Measurements from ENCODE around the gene PGF.
"Not testable (repeated sequence)": the region's sequence is repeated elsewhere in the genome, so short reads cannot be mapped to it uniquely, and the experiment has no call there.

Gene PGF

GRCh38 chr14:74941676-74942097 is 13.7 kb downstream of the PGF start:
- DNase-seq (ENCODE audit: low spot score): peak; percentile 62

DNA sequence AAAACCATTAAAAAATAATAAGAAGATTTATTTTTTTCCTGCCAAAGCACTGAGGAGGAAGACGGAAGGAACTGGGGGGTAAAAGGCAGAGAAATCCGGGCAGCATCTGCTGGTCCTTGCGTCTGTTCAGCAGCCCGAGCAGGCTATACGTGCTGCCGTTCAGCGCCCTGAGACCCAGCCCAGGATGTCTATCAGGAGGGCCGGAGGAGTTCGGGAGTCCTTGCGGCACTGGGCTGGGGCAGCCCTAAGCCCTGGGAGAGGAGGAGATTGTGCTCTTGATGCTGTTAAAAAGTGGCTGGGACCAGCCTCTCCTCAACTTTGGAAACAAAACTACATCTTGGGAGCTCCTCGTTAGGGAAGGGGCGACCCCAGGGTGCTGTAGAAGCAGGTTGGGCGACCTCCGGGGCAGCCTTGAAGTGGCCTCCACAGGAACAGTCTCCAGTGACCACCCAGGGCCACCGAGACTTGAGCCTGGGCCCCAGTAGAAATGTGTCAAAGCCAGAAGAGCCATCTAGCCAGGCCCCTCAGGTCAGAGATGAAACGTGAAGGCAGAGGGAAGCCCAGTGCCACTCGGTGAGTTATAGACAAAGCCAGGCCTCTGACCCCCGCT is 14.3 kb downstream of the PGF start:
- no peak for DNase-seq (ENCODE audit: low spot score)

DNA sequence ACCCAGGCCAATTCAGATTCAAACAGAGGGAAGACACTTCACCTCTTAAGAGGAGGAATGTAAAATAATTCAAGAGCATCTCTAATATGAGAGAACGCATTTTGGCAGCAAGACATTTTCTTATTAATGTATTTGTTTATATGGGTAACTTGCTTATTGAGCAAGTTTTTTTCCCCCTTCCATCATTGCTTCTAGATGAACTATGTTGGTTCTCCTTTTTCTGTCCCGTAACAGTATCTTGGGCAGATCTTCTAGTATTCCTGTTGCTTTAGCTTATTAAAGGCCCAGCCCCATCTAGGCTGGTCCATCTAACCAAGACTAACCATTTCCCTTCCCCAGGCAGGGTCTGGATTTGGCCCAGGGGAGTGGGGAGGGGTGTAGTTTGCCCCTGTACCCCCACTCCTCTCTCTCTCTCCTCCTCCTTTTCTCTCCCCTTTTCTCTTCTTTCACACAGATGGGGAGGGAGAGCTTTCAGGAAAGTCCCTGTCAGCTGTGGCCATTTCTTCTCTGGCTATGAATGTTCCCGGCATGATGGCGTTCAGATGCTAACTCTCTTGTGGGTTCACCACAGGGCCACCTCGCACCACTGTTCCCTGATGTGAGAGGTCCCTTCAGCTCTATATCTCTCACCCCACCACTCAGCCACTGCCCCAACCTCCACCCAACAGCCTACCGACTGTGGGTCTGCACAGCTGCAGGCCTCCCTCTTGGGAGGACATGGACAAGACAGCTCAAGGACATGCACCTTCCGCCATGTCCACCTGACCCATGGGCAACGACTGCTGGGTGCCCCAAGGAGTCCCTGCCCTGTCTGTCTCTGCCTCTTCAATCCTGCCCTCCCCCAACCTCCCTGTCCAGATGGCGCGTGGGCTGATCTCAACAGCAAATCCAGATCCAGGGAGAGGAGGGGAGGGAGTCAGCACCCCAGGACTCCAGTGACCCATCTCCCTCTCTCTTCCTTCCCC is 16.6 kb downstream of the PGF start:
- no peak for DNase-seq (ENCODE audit: low spot score)

GRCh38 chr14:74937171-74937570 is 18.2 kb downstream of the PGF start:
- no peak for DNase-seq (ENCODE audit: low spot score)

GRCh38 chr14:74936731-74937130 is 18.7 kb downstream of the PGF start:
- no peak for DNase-seq (ENCODE audit: low spot score)

GRCh38 chr14:74936151-74936550 is 19.2 kb downstream of the PGF start:
- no peak for DNase-seq (ENCODE audit: low spot score)

- no peak for DNase-seq (ENCODE audit: low spot score)
Observed at GRCh38 chr14:74935360-74935680, 20.1 kb downstream of the PGF start.

GRCh38 chr14:74934476-74935359 is 20.7 kb downstream of the PGF start:
- no peak for DNase-seq (ENCODE audit: low spot score)

- DNase-seq (ENCODE audit: low spot score): no peak
Observed at GRCh38 chr14:74934041-74934440, 21.4 kb downstream of the PGF start.

GRCh38 chr14:74932936-74933335 is 22.5 kb downstream of the PGF start:
- DNase-seq (ENCODE audit: low spot score): not testable (repeated sequence)

GRCh38 chr14:74932401-74932901 is 22.9 kb downstream of the PGF start:
- DNase-seq (ENCODE audit: low spot score): no peak

- DNase-seq (ENCODE audit: low spot score): not testable (repeated sequence)
Observed at GRCh38 chr14:74931744-74932143, 23.7 kb downstream of the PGF start.

DNA sequence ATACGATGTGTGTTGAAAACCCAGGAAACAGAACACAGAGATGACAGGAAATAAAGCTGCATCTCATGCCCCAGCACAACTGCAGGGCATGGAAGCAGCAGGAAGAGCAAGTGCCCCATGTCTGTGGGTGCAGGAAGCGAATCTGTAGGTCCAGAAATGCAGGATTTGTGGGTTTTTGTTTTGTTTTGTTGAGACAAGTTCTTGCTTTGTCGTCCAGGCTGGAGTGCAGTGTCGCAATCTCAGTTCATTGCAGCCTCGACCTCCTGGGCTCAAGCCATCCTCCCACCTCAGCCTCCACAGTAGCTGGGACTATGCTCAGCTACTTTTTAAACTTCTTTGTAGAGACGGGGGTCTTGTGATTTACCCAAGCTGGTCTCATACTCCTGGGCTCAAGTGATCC is 26.2 kb downstream of the PGF start:
- DNase-seq (ENCODE audit: low spot score): no peak

DNA sequence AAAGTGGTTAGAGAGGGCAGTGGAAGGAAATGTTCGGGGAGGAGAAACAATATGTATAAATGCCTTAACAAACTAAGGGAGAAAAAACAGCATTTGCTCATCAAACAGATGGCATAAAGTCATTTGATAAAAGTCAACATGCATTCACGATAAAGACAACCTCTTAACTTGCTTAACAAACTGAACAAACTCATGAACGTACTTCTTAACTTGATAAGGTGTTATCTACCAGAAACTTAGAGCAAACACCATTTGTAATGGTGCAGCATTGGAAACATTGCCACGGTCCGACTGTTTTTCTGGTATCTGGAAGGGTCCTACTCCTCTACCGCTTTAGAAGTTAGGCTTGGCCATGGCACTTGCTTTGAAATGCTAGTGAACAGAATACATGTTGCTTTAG is 28.2 kb downstream of the PGF start:
- no peak for DNase-seq (ENCODE audit: low spot score)

- no peak for DNase-seq (ENCODE audit: low spot score)
Observed at GRCh38 chr14:74924061-74924460, 31.3 kb downstream of the PGF start.

DNA sequence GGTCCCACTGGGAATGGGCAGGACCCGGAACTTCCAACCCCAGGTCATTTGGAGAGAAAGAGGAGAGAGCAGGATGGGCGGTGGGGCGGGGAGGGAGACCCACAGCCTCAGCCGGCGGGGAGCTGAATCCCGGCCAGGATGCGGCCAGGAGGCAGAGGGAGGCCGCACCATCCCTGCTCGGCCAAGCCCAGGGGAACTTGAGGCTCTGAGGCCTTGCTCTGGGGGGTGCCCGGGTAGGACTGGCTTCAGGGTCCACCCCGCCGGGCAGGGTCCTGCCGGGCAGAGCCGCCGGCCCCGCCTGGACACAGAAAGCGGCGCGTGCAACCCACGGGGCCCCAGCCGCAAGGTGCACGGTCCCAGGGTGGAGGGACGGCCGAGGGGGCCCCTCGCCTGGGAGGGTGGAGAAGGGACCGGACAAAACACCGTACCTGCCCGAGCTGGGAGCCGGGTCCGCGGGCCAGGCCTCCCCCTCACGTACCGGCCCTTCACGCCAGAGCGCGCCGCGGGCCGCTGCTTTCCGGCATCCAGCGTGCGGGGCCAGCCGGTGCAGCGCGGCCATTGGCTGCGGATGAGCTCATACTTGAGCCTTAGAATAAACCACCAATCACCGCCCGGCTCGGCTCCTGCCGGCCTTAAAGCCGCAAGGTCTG is 32.5 kb downstream of the PGF start, which contains the start of gene RPS6KL1:
Gene RPS6KL1, minus strand, starts transcription at position 509 of the 650 bp plus-strand sequence. CDS start 1,719 bp downstream, outside the sequence.
- peak; percentile 62 for DNase-seq (ENCODE audit: low spot score)

DNA sequence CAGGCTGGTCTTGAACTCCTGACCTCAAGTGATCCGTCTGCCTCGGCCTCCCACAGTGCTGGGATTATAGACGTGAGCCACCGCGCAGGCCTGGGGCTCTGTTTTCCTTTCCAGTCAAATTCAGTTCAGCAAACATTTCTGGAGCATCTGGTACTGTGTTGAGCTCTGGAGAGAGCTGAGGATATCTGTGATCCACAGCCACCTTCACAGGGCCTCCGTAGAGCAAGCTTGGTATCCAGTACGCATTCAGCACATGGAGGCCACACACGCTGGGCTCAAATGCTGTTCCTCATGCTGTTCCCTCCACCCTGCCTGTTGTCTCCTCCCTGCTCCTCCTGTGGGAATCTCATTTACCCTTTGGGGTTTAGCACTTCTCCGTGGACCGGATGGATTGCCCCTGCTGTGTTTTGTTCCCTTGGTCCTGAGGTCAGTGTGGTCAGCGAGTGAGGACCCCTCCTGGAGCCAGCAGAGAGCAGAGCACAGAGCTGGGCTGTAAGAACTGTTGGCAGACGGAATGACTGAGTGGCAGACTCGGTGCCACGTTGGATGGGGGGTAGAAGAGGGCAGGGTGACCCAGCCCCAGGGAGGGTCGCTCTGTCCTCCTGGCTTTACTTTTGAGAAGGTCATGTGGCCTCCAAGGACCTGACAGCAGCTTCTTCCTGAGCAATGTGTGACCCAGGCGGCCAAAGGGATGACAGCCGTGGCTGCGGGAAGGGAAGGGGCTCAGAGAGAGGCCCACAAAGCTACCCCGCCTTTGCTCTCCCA is 33.2 kb downstream of the PGF start:
- no peak for DNase-seq (ENCODE audit: low spot score)

DNA sequence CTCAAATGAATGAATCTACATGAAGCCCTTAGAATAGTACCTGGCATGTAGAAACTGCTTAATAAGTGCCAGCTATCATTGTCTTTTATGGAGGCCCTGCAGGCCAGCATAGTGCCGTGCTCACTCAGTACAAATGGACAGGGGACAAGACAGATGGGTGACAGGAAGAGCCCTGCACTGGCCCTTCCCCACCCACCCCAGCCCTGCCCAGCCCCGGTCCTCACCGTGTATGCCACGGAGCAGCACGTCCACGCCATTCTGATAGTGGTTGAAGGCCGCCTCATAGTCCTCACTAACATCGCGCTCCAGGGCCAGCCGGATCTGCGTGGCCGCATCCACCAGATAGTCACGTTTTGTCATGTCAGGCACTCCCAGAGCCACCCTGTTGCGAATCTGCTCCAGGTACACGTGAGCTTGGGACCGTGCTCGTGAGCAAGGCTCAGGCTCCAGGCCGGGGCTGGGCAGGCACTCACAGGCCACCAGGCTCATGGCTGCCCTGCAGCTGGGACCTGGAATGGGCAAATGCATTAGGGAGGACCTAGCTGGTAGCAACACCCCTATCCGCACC is 34.3 kb downstream of the PGF start:
- no peak for DNase-seq (ENCODE audit: low spot score)

DNA sequence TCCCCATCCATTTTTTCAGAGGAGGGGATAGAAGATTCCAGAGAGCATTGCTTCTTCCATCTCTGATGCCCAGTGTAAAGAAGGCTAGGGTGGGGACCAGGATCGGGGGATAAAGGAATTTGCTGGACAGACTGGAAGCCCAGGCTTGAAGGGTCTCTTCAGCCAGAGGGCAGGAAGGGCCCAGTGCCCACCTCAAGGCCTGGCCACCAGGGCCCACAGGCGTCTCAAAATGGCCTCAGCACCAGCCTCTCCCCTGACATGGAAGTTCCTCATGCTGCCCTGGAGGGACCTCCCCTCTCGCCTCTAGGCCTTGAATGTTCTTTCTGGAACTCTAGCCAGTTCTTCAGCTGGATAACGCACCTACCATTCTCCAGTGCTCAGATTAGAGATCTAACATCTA is 35.1 kb downstream of the PGF start:
- DNase-seq (ENCODE audit: low spot score): no peak

- DNase-seq (ENCODE audit: low spot score): no peak
Observed at GRCh38 chr14:74919421-74920165, 35.8 kb downstream of the PGF start.
